ENCODE results near the gene PIP5KL1. TPM values are rescaled to one million over a fixed set of nuclear protein-coding genes. Genes with fewer than 3 reads are reported as not detected.

PIP5KL1 gene
- total and polyA plus RNA-seq, 2 donors, result 0.33 to 1.2 TPM

DNA sequence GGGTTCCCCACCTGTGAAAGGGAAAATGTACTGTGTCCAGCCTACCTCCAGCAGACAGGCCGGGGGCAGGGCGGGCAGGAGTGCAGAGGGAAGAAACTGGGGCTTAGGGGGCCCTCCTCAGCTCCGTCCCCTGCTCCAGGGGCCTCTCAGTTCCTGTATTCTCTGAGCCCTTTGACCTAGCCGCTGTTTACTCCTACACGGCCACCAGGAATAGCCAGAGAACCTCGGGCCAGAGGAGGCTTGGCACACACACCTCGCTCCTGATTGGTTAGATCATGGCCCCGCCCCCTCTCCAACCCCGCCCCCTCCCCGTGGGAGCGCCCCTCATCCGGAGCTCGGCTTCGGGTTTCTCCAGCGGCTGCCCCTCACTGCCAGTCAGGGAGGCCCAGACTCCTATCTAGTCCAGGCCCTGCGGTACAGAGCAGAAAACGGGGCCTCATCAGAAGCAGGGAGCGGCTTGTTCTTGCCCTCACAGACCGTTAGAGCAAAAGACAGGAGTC, 33.3 kb downstream of the PIP5KL1 start:
- Histone ChIP-seq H3K36me3 (ENCODE audit: control insufficient read depth in 2 of 2, insufficient read depth in 2 of 2, low read length in 1 of 2) (peaks cover 38 to 39% of the 10 kb centered on the region in 2 donors), H3K9me3 (ENCODE audit: control insufficient read depth in 2 of 2, insufficient read depth in 1 of 2, low read length in 1 of 2) (peaks cover 10 to 34% of the 10 kb centered on the region in 2 donors), H3K4me1 (ENCODE audit: control insufficient read depth in 2 of 2, insufficient read depth in 2 of 2, low read length in 2 of 2) (peaks cover 3 to 31% of the 10 kb centered on the region in 2 donors), H3K27ac (ENCODE audit: low read depth in 1 of 2, low read length in 1 of 2) (peak overlapping the region in 1 of 2 donors; percentile 43), H3K4me3 (ENCODE audit: low read length in 2 of 2) (no peak overlapping the region), H3K27me3 (ENCODE audit: control insufficient read depth in 2 of 2, insufficient read depth in 1 of 2, low read length in 1 of 2) (peaks cover 0 to 9% of the 10 kb centered on the region in 2 donors)
- 32% methylated on average over 19 of the region's 19 CpGs for WGBS
- peak in 2 of 9 donors; percentile 30 to 66 for DNase-seq (ENCODE audit: low read depth in 6 of 9, low spot score in 9 of 9)

- WGBS, result 93% methylated on average over 16 of the region's 16 CpGs
- no peak overlapping the region for H3K4me3 ChIP-seq (ENCODE audit: low read length in 2 of 2)
- H3K9me3 ChIP-seq (ENCODE audit: control insufficient read depth in 2 of 2, insufficient read depth in 1 of 2, low read length in 1 of 2), result peaks cover 10 to 34% of the 10 kb centered on the region in 2 donors
- peaks cover 0 to 9% of the 10 kb centered on the region in 2 donors for H3K27me3 ChIP-seq (ENCODE audit: control insufficient read depth in 2 of 2, insufficient read depth in 1 of 2, low read length in 1 of 2)
- DNase-seq (ENCODE audit: low read depth in 6 of 9, low spot score in 9 of 9), result no peak
- no peak overlapping the region for H3K27ac ChIP-seq (ENCODE audit: low read depth in 1 of 2, low read length in 1 of 2)
- H3K36me3 ChIP-seq (ENCODE audit: control insufficient read depth in 2 of 2, insufficient read depth in 2 of 2, low read length in 1 of 2), result peaks cover 38 to 39% of the 10 kb centered on the region in 2 donors
- peaks cover 3 to 31% of the 10 kb centered on the region in 2 donors for H3K4me1 ChIP-seq (ENCODE audit: control insufficient read depth in 2 of 2, insufficient read depth in 2 of 2, low read length in 2 of 2)
Observed at GRCh38 chr9:127896395-127897192, 34.0 kb downstream of the PIP5KL1 start.

GRCh38 chr9:127895811-127896210, 34.8 kb downstream of the PIP5KL1 start:
- peaks cover 10 to 34% of the 10 kb centered on the region in 2 donors for H3K9me3 ChIP-seq (ENCODE audit: control insufficient read depth in 2 of 2, insufficient read depth in 1 of 2, low read length in 1 of 2)
- no peak for DNase-seq (ENCODE audit: low read depth in 6 of 9, low spot score in 9 of 9)
- H3K27me3 ChIP-seq (ENCODE audit: control insufficient read depth in 2 of 2, insufficient read depth in 1 of 2, low read length in 1 of 2), result peaks cover 0 to 9% of the 10 kb centered on the region in 2 donors
- peaks cover 3 to 31% of the 10 kb centered on the region in 2 donors for H3K4me1 ChIP-seq (ENCODE audit: control insufficient read depth in 2 of 2, insufficient read depth in 2 of 2, low read length in 2 of 2)
- 97% methylated on average over 8 of the region's 8 CpGs for WGBS
- H3K4me3 ChIP-seq (ENCODE audit: low read length in 2 of 2), result no peak overlapping the region
- no peak overlapping the region for H3K27ac ChIP-seq (ENCODE audit: low read depth in 1 of 2, low read length in 1 of 2)
- peaks cover 39 to 41% of the 10 kb centered on the region in 2 donors for H3K36me3 ChIP-seq (ENCODE audit: control insufficient read depth in 2 of 2, insufficient read depth in 2 of 2, low read length in 1 of 2)

DNA sequence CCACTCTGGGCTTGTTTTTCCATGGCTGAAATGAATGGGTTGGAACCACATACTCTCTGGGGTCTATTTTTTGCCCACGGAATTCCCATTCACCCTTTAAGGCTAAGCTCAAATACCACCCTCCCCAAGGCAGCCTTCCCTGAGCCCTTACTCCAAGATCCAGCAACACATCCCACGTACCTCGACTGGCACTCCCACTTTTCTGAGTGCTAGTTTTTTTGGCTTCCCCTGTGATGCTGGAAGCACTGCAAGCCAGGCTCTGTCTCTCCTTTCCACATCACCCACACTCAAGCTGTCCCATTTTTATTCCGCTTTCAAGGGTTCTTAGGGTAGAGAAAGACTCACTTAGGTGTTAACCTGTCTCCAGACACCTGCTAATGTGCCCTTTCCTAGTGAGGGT, 37.2 kb downstream of the PIP5KL1 start:
- H3K9me3 ChIP-seq (ENCODE audit: control insufficient read depth in 2 of 2, insufficient read depth in 1 of 2, low read length in 1 of 2), result peaks cover 10 to 34% of the 10 kb centered on the region in 2 donors
- peaks cover 0 to under 1% of the 10 kb centered on the region in 2 donors for H3K27me3 ChIP-seq (ENCODE audit: control insufficient read depth in 2 of 2, insufficient read depth in 1 of 2, low read length in 1 of 2)
- no peak overlapping the region for H3K27ac ChIP-seq (ENCODE audit: low read depth in 1 of 2, low read length in 1 of 2)
- peaks cover 49 to 50% of the 10 kb centered on the region in 2 donors for H3K36me3 ChIP-seq (ENCODE audit: control insufficient read depth in 2 of 2, insufficient read depth in 2 of 2, low read length in 1 of 2)
- peaks cover 3 to 16% of the 10 kb centered on the region in 2 donors for H3K4me1 ChIP-seq (ENCODE audit: control insufficient read depth in 2 of 2, insufficient read depth in 2 of 2, low read length in 2 of 2)
- 98% methylated on average over 4 of the region's 4 CpGs for WGBS
- no peak overlapping the region for H3K4me3 ChIP-seq (ENCODE audit: low read length in 2 of 2)
- DNase-seq (ENCODE audit: low read depth in 6 of 9, low spot score in 9 of 9), result no peak

- H3K27ac ChIP-seq (ENCODE audit: low read depth in 1 of 2, low read length in 1 of 2), result no peak overlapping the region
- peaks cover 1 to 12% of the 10 kb centered on the region in 2 donors for H3K4me1 ChIP-seq (ENCODE audit: control insufficient read depth in 2 of 2, insufficient read depth in 2 of 2, low read length in 2 of 2)
- no peak for DNase-seq (ENCODE audit: low read depth in 6 of 9, low spot score in 9 of 9)
- peaks cover 50 to 51% of the 10 kb centered on the region in 2 donors for H3K36me3 ChIP-seq (ENCODE audit: control insufficient read depth in 2 of 2, insufficient read depth in 2 of 2, low read length in 1 of 2)
- no peaks in the 10 kb centered on the region for H3K27me3 ChIP-seq (ENCODE audit: control insufficient read depth in 2 of 2, insufficient read depth in 1 of 2, low read length in 1 of 2)
- 98% methylated on average over 6 of the region's 6 CpGs for WGBS
- no peak overlapping the region for H3K4me3 ChIP-seq (ENCODE audit: low read length in 2 of 2)
- H3K9me3 ChIP-seq (ENCODE audit: control insufficient read depth in 2 of 2, insufficient read depth in 1 of 2, low read length in 1 of 2), result peaks cover 10 to 34% of the 10 kb centered on the region in 2 donors
Observed at GRCh38 chr9:127892831-127893230, 37.7 kb downstream of the PIP5KL1 start.

DNA sequence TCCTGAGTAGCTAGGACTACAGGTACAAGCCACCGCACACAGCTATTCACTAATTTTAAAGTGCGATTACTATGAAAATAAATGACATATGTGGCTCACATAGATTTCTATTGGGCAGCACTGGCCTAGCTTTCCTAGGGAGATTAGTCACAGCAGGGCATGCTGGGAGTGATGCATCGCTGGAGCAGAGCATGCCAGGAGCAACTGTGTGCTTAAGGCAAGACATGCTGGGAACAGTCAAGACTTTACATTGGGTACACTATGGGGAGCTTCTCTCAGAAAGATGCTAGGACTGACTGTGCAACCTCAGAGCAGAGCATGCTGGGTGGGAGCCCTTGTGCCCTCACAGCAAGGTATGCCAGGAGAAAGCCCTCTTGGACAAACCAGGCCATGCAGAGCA, 40.5 kb downstream of the PIP5KL1 start:
- peaks cover 49 to 54% of the 10 kb centered on the region in 2 donors for H3K36me3 ChIP-seq (ENCODE audit: control insufficient read depth in 2 of 2, insufficient read depth in 2 of 2, low read length in 1 of 2)
- no peak for DNase-seq (ENCODE audit: low read depth in 6 of 9, low spot score in 9 of 9)

DNA sequence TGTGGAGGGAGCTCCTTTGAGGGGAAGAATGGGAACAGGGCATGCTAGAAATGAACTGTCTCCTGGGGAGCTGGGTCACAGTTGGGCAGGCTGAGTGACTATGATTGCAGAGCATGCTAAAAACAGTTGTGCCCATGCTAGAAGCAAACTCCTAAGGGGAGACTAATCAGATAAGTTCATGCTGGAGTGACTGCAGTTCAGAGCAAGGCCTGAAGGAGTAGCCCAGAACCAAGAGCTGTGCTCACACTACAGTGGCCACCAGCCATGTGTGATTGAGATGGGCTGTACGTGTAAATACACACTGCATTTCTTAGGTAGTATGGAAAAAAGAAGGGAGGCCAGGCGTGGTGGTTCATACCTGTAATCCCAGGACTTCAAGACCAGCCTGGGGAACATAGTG, 42.8 kb downstream of the PIP5KL1 start:
- no peak overlapping the region for H3K4me3 ChIP-seq (ENCODE audit: low read length in 2 of 2)
- no peak overlapping the region for H3K27ac ChIP-seq (ENCODE audit: low read depth in 1 of 2, low read length in 1 of 2)
- peaks cover 4 to 8% of the 10 kb centered on the region in 2 donors for H3K4me1 ChIP-seq (ENCODE audit: control insufficient read depth in 2 of 2, insufficient read depth in 2 of 2, low read length in 2 of 2)
- WGBS, result 95% methylated on average over 2 of the region's 2 CpGs
- DNase-seq (ENCODE audit: low read depth in 6 of 9, low spot score in 9 of 9), result no peak
- no peaks in the 10 kb centered on the region for H3K27me3 ChIP-seq (ENCODE audit: control insufficient read depth in 2 of 2, insufficient read depth in 1 of 2, low read length in 1 of 2)
- peaks cover 1 to 2% of the 10 kb centered on the region in 2 donors for H3K9me3 ChIP-seq (ENCODE audit: control insufficient read depth in 2 of 2, insufficient read depth in 1 of 2, low read length in 1 of 2)
- H3K36me3 ChIP-seq (ENCODE audit: control insufficient read depth in 2 of 2, insufficient read depth in 2 of 2, low read length in 1 of 2), result peaks cover 30 to 35% of the 10 kb centered on the region in 2 donors

More for the DNA sequence above, 40.5 kb downstream of the PIP5KL1 start:
- Histone ChIP-seq H3K27ac (ENCODE audit: low read depth in 1 of 2, low read length in 1 of 2) (no peak overlapping the region), H3K9me3 (ENCODE audit: control insufficient read depth in 2 of 2, insufficient read depth in 1 of 2, low read length in 1 of 2) (peaks cover 8 to 22% of the 10 kb centered on the region in 2 donors), H3K4me3 (ENCODE audit: low read length in 2 of 2) (no peak overlapping the region), H3K4me1 (ENCODE audit: control insufficient read depth in 2 of 2, insufficient read depth in 2 of 2, low read length in 2 of 2) (no peaks in the 10 kb centered on the region), H3K27me3 (ENCODE audit: control insufficient read depth in 2 of 2, insufficient read depth in 1 of 2, low read length in 1 of 2) (no peaks in the 10 kb centered on the region)
- 98% methylated on average over 3 of the region's 3 CpGs for WGBS

DNA sequence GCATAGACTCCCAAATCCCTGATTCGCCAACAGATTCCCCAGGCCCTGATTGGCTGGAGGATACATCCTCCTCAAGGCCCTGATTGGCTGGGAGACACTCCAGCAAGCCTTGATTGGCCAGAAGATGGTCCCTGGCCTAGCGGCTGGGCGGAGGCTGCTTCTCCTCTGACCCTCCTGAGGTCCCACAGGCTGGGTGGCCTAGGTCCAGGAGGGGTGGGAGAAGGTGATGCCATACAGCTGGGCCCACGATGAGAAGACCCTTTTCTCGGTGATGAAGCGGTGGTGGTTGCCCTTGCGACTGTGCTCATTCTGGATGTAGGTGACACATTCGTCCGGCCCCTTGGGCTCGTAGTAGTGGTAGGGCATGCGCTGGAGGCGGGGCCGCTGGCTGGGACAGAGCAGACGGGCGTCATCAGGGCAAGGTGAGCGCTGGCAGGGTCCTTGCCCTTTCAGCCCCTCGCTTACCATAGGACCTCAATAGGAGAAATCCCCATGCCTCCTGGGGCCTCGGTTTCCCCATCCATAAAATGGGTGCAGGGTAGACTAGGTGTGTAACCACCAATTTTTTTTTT, 44.1 kb downstream of the PIP5KL1 start:
- Histone ChIP-seq H3K4me1 (ENCODE audit: control insufficient read depth in 2 of 2, insufficient read depth in 2 of 2, low read length in 2 of 2) (peaks cover 7 to 12% of the 10 kb centered on the region in 2 donors), H3K27ac (ENCODE audit: low read depth in 1 of 2, low read length in 1 of 2) (no peak overlapping the region), H3K36me3 (ENCODE audit: control insufficient read depth in 2 of 2, insufficient read depth in 2 of 2, low read length in 1 of 2) (peaks cover 28 to 31% of the 10 kb centered on the region in 2 donors), H3K27me3 (ENCODE audit: control insufficient read depth in 2 of 2, insufficient read depth in 1 of 2, low read length in 1 of 2) (no peaks in the 10 kb centered on the region), H3K9me3 (ENCODE audit: control insufficient read depth in 2 of 2, insufficient read depth in 1 of 2, low read length in 1 of 2) (no peaks in the 10 kb centered on the region), H3K4me3 (ENCODE audit: low read length in 2 of 2) (no peak overlapping the region)
- DNase-seq (ENCODE audit: low read depth in 6 of 9, low spot score in 9 of 9), result no peak
- WGBS, result 97% methylated on average over 18 of the region's 18 CpGs
